ENCODE measurements around the gene FGD5.

The FGD5 gene

GRCh38 chr3:14789221-14789620 is 29.5 kb upstream of the FGD5 start:
- no peak for DNase-seq (ENCODE audit: low read depth, low spot score)
- no peak overlapping the region for H3K4me3 ChIP-seq (ENCODE audit: low read depth, low read length)
- TF ChIP-seq, protein P1, sequence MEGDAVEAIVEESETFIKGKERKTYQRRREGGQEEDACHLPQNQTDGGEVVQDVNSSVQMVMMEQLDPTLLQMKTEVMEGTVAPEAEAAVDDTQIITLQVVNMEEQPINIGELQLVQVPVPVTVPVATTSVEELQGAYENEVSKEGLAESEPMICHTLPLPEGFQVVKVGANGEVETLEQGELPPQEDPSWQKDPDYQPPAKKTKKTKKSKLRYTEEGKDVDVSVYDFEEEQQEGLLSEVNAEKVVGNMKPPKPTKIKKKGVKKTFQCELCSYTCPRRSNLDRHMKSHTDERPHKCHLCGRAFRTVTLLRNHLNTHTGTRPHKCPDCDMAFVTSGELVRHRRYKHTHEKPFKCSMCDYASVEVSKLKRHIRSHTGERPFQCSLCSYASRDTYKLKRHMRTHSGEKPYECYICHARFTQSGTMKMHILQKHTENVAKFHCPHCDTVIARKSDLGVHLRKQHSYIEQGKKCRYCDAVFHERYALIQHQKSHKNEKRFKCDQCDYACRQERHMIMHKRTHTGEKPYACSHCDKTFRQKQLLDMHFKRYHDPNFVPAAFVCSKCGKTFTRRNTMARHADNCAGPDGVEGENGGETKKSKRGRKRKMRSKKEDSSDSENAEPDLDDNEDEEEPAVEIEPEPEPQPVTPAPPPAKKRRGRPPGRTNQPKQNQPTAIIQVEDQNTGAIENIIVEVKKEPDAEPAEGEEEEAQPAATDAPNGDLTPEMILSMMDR (IDR thresholded peaks at IDR 0.05; ENCODE audit: low read depth, low read length), result no peak
- in situ Hi-C loops (cut with HindIII; ENCODE audit: low sequenced_read_pairs), result no loop called here

DNA sequence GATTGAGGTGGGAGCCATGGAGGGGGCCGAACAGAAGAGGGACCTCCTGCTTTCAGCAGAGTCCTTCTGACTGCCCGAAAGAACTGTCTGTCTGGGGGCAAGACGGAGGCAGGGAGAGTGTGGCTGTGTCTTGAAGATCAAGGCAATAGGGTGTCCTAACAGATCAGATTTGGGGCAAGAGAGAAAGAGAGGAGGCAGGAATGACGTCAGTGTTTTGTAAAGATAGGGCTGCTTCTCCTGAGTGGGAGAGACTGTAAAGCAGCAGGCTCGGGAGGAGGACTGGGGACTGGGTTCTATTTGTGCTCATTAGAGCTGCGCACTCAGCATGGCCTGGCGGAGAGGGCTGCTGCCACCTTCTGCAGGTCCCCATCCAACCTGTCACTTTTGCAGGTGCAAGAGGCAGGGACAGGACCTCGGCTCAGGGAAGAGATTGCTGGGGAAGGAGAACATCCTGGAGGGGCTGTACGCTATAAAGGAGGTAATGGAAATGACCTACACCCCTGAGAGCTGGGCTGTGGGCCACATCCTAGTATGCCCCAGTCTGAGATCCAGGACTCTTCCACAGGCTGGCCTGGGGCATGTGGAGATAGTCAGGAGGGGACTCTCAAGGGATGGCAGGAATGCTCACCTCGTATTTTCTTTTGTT is 29.0 kb upstream of the FGD5 start:
- TF ChIP-seq, protein P1 (IDR thresholded peaks at IDR 0.05; ENCODE audit: low read depth, low read length), result no peak
- in situ Hi-C loops (cut with HindIII; ENCODE audit: low sequenced_read_pairs), result no loop called here
- no peak overlapping the region for H3K4me3 ChIP-seq (ENCODE audit: low read depth, low read length)
- DNase-seq (ENCODE audit: low read depth, low spot score), result no peak

GRCh38 chr3:14791343-14791945 is 27.3 kb upstream of the FGD5 start:
- H3K4me3 ChIP-seq (ENCODE audit: low read depth, low read length), result no peak overlapping the region
- in situ Hi-C loops (cut with HindIII; ENCODE audit: low sequenced_read_pairs), result no loop called here
- TF ChIP-seq, protein P1 (IDR thresholded peaks at IDR 0.05; ENCODE audit: low read depth, low read length), result peak; percentile 76
- DNase-seq (ENCODE audit: low read depth, low spot score), result peak; percentile 5

DNA sequence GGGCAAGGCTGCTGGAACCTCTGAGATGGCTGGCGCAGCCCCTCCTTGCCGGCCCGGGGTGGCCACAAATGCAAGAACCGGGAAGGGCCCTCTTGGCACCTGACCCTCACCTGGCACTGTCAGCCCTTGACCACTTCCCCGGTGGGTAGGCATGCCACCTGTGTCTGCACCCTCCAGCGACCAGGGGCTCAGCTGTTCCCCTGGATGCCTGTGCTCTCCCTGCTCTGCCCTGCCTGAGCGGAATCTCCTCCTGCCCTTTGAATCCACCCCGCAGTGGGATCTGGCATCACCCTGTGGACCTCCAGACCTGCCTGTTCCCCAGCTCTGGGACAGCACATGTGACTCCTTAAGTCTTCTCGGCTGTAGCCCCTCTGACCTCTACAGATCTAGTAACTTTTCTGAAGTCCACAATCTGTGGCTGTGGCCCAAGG is 26.1 kb upstream of the FGD5 start:
- in situ Hi-C loops (cut with HindIII; ENCODE audit: low sequenced_read_pairs), result no loop called here
- TF ChIP-seq, protein P1 (IDR thresholded peaks at IDR 0.05; ENCODE audit: low read depth, low read length), result no peak
- H3K4me3 ChIP-seq (ENCODE audit: low read depth, low read length), result no peak overlapping the region
- DNase-seq (ENCODE audit: low read depth, low spot score), result no peak

- TF ChIP-seq, protein P1 (IDR thresholded peaks at IDR 0.05; ENCODE audit: low read depth, low read length), result no peak
- in situ Hi-C loops (cut with HindIII; ENCODE audit: low sequenced_read_pairs), result no loop called here
- DNase-seq (ENCODE audit: low read depth, low spot score), result no peak
- no peak overlapping the region for H3K4me3 ChIP-seq (ENCODE audit: low read depth, low read length)
Observed at GRCh38 chr3:14793126-14793857, 25.5 kb upstream of the FGD5 start.

- in situ Hi-C loops (cut with HindIII; ENCODE audit: low sequenced_read_pairs), result no loop called here
- no peak for DNase-seq (ENCODE audit: low read depth, low spot score)
- H3K4me3 ChIP-seq (ENCODE audit: low read depth, low read length), result no peak overlapping the region
- TF ChIP-seq, protein P1 (IDR thresholded peaks at IDR 0.05; ENCODE audit: low read depth, low read length), result no peak
Observed at GRCh38 chr3:14793858-14794234, 24.9 kb upstream of the FGD5 start.
